NCI-H82 (cell line): ENCODE results near the gene NOS1AP.

Source experiments
- DNase-seq: peaks from one replicate; lab custom pipeline; 2025; lab: John Stamatoyannopoulos, UW

The NOS1AP gene

GRCh38 chr1:162300057-162300917 lies 230.8 kb downstream of the NOS1AP start:
- no peak for DNase-seq

GRCh38 chr1:162301696-162302095 lies 232.2 kb downstream of the NOS1AP start:
- no peak for DNase-seq

GRCh38 chr1:162302306-162303003 lies 233.0 kb downstream of the NOS1AP start:
- no peak for DNase-seq

GRCh38 chr1:162303004-162303344 lies 233.5 kb downstream of the NOS1AP start:
- no peak for DNase-seq

- DNase-seq: no peak
Observed at GRCh38 chr1:162304736-162305135, 235.2 kb downstream of the NOS1AP start.

- no peak for DNase-seq
Observed at GRCh38 chr1:162305969-162306368, 236.5 kb downstream of the NOS1AP start.

GRCh38 chr1:162310337-162310736 lies 240.8 kb downstream of the NOS1AP start:
- DNase-seq: no peak

- DNase-seq: no peak
Observed at GRCh38 chr1:162314206-162314605, 244.7 kb downstream of the NOS1AP start.

GRCh38 chr1:162315673-162316072 lies 246.2 kb downstream of the NOS1AP start:
- DNase-seq: no peak

GRCh38 chr1:162316187-162316586 lies 246.7 kb downstream of the NOS1AP start:
- DNase-seq: no peak

- no peak for DNase-seq
Observed at GRCh38 chr1:162317621-162318020, 248.1 kb downstream of the NOS1AP start.

GRCh38 chr1:162319493-162320175 lies 250.1 kb downstream of the NOS1AP start:
- DNase-seq: no peak

GRCh38 chr1:162321809-162322422 lies 252.4 kb downstream of the NOS1AP start:
- no peak for DNase-seq

- no peak for DNase-seq
Observed at GRCh38 chr1:162323023-162323422, 253.5 kb downstream of the NOS1AP start.

- DNase-seq: no peak
Observed at GRCh38 chr1:162324396-162324795, 254.9 kb downstream of the NOS1AP start.

- no peak for DNase-seq
Observed at GRCh38 chr1:162326559-162326958, 257.1 kb downstream of the NOS1AP start.

- no peak for DNase-seq
Observed at GRCh38 chr1:162327144-162327787, 257.8 kb downstream of the NOS1AP start.

- DNase-seq: no peak
Observed at GRCh38 chr1:162327788-162328165, 258.3 kb downstream of the NOS1AP start.

- DNase-seq: no peak
Observed at GRCh38 chr1:162328512-162328911, 259.0 kb downstream of the NOS1AP start.

- DNase-seq: no peak
Observed at GRCh38 chr1:162329826-162330225, 260.3 kb downstream of the NOS1AP start.

GRCh38 chr1:162333991-162334390 lies 264.5 kb downstream of the NOS1AP start:
- no peak for DNase-seq

GRCh38 chr1:162335126-162335525 lies 265.6 kb downstream of the NOS1AP start:
- DNase-seq: no peak
